Activated T-helper 9 cell treated with anti-CD3 and anti-CD28 coated beads, Interleukin-2, amount 50 U/mL, for 16 hours (primary cell): ENCODE results near the gene SEC24B.

ENCODE experiments used
- DNase-seq: peaks from one replicate; pipeline ENCODE4 v3.0.0-alpha.2; 2020; ENCODE audit warnings: low read depth

The SEC24B gene

GRCh38 chr4:109433205-109434006 lies at the start of gene SEC24B:
Gene SEC24B, plus strand, starts transcription at chr4:109433815. Its CDS starts 55 bp downstream, at chr4:109433870.
- DNase-seq: peak; percentile 84

GRCh38 chr4:109383823-109384222 lies 49.8 kb upstream of the SEC24B start:
- no peak for DNase-seq

DNA sequence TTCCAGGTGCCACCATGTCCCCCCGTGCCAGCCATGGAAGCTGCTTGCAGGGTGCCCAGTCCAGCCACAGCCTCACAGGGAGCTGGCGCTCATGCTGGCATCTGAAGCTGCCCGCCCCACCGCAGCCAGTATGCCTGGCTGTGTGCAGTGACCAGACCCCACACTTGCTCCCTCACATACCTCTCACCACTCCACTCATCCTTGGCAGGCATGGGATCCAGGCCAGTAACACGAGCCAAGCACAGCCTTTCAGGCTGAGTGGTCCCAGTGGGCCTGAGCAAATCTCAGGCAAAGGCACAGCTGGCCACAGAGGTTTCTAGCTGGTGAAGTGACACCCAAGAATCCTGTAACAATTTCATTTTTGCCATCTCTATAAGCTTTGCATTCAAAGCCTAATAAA lies 48.4 kb upstream of the SEC24B start:
- DNase-seq: no peak

DNA sequence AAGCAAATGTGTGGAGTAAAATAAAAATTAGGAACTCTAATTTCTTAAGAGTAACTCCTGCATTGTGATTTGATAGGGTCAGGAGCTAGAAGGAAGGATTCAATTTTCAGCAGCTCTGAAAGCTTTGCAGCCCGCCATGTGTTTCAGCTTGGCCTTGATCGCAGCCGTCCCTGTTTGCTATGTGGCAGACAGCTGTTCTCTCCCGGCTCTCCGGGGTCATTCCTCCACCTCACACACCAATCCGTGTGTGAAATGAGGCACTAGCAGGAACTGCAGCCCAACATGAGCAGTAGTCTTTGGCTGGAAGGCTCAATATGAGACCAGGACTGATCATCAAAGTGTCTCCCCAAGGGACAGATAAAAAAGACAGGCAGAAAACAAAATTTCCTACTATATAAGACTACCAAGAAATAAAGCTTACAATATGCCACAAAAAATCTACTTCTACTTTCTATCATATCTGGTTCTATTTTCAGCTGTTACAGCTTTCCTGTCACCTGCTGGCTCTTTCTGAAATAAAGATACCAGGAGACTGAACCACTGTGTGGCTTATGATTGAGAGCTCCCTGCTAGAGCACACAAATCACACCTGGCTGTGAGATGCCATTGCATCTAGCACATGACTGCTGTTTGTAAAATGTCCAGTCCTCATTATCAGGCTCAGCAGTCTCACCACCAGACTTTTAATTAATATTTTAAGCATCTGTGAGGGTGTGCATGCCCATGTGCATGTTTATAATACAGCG lies 44.1 kb upstream of the SEC24B start:
- DNase-seq: no peak

- no peak for DNase-seq
Measured at GRCh38 chr4:109390115-109390768, 43.4 kb upstream of the SEC24B start.

- no peak for DNase-seq
Measured at GRCh38 chr4:109395694-109396093, 37.9 kb upstream of the SEC24B start.

DNA sequence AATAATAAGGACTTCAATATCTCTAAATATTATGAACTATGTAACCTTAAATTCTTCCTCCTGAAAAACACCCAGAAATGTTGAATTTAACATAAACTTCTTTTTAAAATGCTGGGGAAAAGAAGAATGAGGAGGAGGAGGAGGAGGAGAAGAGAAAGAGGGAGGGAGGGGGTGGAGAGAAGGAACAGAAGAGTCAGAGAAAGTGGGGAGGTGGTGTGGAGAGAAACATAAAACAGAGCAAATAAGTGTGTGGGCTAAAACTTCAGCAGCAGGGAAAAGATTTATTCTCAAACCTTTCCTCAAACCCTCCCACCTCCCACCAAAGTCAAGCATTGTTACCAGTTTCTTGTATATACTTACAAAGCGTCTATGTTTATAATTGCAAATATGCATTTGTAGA lies 34.7 kb upstream of the SEC24B start:
- no peak for DNase-seq

DNA sequence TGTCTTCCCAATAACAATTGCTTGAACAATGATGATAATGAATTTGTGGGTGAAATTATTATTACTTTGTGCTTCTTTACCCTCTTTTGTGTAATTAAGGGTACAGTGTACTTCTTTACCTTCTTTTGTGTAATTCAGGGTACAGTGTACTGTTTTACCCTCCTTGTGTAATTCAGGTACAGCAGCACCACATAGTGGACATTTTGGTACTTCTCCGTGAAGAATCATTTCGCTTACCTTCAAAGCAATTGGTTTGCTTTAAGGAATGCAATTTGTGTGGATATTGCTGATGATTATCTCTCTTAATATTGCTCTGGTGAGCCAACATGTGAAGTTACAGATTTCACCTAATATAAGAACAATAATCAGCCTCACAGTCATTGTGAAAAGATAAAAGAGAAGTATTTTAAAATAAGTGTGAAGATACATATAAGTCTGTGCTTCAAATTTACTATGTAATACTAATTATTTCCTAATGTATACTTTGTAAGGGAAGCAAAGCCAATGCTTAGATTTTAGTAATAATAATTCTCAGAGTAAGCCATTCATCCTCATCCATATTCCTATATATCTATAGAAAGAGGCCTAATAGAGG lies 27.2 kb upstream of the SEC24B start:
- no peak for DNase-seq

- DNase-seq: no peak
Measured at GRCh38 chr4:109407027-109407737, 26.4 kb upstream of the SEC24B start.

- DNase-seq: no peak
Measured at GRCh38 chr4:109408711-109409110, 24.9 kb upstream of the SEC24B start.

DNA sequence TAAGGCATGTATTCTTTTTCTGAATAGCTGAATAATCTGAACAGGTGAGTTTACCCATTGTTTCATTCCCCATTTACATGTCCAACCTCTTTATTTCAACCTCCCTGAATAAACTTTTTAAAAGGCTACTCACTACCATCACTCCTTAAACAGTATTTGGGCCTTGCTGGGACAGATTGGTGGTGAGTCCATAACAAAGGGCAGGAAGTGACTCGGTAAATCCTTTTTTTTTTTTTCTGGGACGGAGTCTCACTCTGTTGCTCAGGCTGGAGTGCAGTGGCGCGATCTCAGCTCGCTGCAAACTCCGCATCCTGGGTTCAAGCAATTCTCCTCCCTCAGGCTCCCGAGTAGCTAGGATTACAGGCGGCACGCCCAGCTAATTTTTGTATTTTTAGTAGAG lies 23.4 kb upstream of the SEC24B start:
- no peak for DNase-seq

- DNase-seq: no peak
Measured at GRCh38 chr4:109410776-109411175, 22.8 kb upstream of the SEC24B start.

DNA sequence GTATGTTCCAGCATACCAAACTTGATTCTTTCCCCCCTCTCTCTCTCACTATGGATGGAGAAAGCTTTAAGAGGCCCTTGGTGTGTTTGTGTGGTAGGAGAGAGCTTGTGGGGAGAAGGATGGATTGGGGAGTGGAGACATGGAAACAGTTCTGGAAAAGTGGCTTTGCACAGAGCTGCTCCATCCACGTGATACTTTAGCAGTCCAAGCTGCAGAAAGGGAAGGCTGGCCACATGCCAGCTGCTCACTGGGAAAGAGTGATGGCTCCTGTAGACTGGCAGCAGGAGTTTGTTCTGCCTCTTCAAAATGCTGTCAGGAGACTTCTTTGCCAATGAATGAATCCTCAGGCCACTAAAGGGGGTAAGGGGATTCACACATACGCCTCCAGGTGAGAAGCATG lies 21.7 kb upstream of the SEC24B start:
- no peak for DNase-seq

DNA sequence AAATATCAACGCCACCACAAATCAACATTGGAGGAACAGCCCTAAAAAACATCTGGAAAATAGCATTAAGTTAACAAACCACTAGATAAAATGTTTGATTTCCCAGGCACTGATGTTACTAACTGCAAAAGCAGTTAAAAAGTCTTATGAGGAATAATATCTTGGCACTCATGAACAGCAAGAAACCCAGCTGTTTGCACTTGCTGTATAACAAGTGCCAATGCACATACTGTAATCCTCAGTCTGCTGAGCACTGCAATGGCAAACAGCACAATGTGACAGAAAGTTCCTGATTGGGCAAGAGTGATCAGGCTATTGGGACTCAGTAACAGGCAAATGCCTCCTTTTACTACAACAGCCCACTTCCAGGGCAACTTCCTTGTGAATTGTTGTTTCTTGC lies 20.8 kb upstream of the SEC24B start:
- no peak for DNase-seq

- no peak for DNase-seq
Measured at GRCh38 chr4:109414938-109415337, 18.7 kb upstream of the SEC24B start.

DNA sequence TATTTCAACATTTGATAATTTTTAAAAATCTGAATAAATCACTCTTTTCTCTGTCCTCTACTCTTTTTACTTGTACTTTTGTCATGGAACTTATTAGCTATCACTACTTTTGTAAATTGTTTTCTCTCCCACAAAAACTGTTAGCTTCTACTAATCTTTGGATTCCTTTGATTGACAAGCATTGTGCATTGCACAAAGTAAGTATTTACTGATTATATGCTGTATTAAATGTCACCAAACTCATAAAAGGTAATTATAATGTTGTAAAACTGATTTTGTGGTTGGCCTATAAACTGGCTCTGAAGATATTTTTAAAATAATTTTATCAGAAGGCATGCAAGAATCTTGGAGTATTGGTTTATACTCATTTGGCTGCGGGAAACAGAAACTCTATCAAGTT lies 15.0 kb upstream of the SEC24B start:
- DNase-seq: no peak

DNA sequence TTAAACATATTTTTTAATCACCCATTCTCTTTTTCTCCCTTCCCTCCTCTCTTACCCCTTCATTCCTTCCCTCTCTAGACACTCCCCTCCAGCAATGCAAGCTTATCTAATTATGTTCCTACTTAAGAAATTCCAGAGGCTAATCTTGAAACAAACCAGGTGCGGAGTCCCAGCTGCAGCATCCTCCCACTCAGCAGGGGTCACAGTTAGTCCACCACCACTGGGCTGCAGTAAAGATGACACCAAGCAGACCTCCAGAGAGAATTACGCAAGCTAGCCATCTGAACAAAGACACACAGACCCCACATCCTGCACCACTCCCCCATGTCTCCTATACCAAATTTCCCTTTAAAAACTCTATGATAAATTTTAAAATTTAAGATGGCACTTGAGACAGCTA lies 13.9 kb upstream of the SEC24B start:
- DNase-seq: no peak

- no peak for DNase-seq
Measured at GRCh38 chr4:109424093-109424841, 9.3 kb upstream of the SEC24B start.

- DNase-seq: no peak
Measured at GRCh38 chr4:109425405-109425804, 8.2 kb upstream of the SEC24B start.

- DNase-seq: no peak
Measured at GRCh38 chr4:109429545-109429944, 4.1 kb upstream of the SEC24B start.

DNA sequence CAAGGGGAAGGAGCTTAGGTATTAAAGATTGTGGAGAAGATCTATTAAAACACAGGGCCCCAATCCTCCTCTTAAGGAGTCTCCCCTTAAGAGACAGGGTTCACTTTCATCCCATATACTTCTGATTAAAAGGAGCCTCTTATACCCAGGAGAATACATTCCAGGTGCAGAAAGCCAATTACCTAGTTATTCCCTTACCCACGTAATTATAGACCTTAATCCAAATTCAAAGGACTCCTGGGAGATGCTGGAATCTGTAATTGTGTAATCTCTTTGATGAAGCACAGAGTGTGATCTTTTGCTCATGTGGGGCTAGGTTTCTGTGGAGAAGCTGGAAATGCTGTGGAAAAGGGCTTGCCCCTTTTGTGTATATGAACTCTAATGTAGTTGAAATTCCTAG lies 1.4 kb upstream of the SEC24B start:
- no peak for DNase-seq
